ENCODE measurements around the gene MED27.
"Not testable (repeated sequence)": the region's sequence is repeated elsewhere in the genome, so short reads cannot be mapped to it uniquely, and the experiment has no call there.

Gene MED27

GRCh38 chr9:132066057-132066456, 13.6 kb downstream of the MED27 start:
- Mint-ChIP-seq H3K36me3 (ENCODE audit: low read depth) (peaks cover 8% of the 10 kb centered on the region), H3K9me3 (no peaks in the 10 kb centered on the region), H3K4me3 (no peak overlapping the region), H3K4me1 (ENCODE audit: low read depth) (peaks cover 2% of the 10 kb centered on the region), H3K27me3 (ENCODE audit: low read depth) (no peaks in the 10 kb centered on the region), H3K27ac (no peak overlapping the region)
- no peak for DNase-seq (ENCODE audit: low spot score)

GRCh38 chr9:132063281-132063680, 16.4 kb downstream of the MED27 start:
- H3K4me3 Mint-ChIP-seq = no peak overlapping the region
- H3K9me3 Mint-ChIP-seq = peaks cover 11% of the 10 kb centered on the region
- DNase-seq (ENCODE audit: low spot score) = no peak
- peaks cover 22% of the 10 kb centered on the region for H3K36me3 Mint-ChIP-seq (ENCODE audit: low read depth)
- H3K4me1 Mint-ChIP-seq (ENCODE audit: low read depth) = no peaks in the 10 kb centered on the region
- no peaks in the 10 kb centered on the region for H3K27me3 Mint-ChIP-seq (ENCODE audit: low read depth)
- no peak overlapping the region for H3K27ac Mint-ChIP-seq

GRCh38 chr9:132062806-132063205, 16.9 kb downstream of the MED27 start:
- Mint-ChIP-seq H3K9me3 (peaks cover 15% of the 10 kb centered on the region), H3K4me3 (no peak overlapping the region), H3K27ac (no peak overlapping the region), H3K27me3 (ENCODE audit: low read depth) (no peaks in the 10 kb centered on the region), H3K36me3 (ENCODE audit: low read depth) (peaks cover 26% of the 10 kb centered on the region), H3K4me1 (ENCODE audit: low read depth) (no peaks in the 10 kb centered on the region)
- no peak for DNase-seq (ENCODE audit: low spot score)

- Mint-ChIP-seq H3K4me3 (no peak overlapping the region), H3K4me1 (ENCODE audit: low read depth) (no peaks in the 10 kb centered on the region), H3K9me3 (peaks cover 15% of the 10 kb centered on the region), H3K27me3 (ENCODE audit: low read depth) (no peaks in the 10 kb centered on the region), H3K27ac (no peak overlapping the region), H3K36me3 (ENCODE audit: low read depth) (peaks cover 25% of the 10 kb centered on the region)
- DNase-seq (ENCODE audit: low spot score) = no peak
Observed at GRCh38 chr9:132061526-132061925, 18.1 kb downstream of the MED27 start.

- H3K27ac Mint-ChIP-seq = no peak overlapping the region
- H3K9me3 Mint-ChIP-seq = peaks cover 15% of the 10 kb centered on the region
- H3K36me3 Mint-ChIP-seq (ENCODE audit: low read depth) = peaks cover 25% of the 10 kb centered on the region
- H3K27me3 Mint-ChIP-seq (ENCODE audit: low read depth) = no peaks in the 10 kb centered on the region
- H3K4me3 Mint-ChIP-seq = no peak overlapping the region
- DNase-seq (ENCODE audit: low spot score) = no peak
- no peaks in the 10 kb centered on the region for H3K4me1 Mint-ChIP-seq (ENCODE audit: low read depth)
Observed at GRCh38 chr9:132059361-132059760, 20.3 kb downstream of the MED27 start.

- not testable (repeated sequence) for DNase-seq (ENCODE audit: low spot score); H3K4me1 Mint-ChIP-seq (ENCODE audit: low read depth); H3K27me3 Mint-ChIP-seq (ENCODE audit: low read depth); H3K27ac Mint-ChIP-seq; H3K4me3 Mint-ChIP-seq
- peaks cover 25% of the 10 kb centered on the region for H3K36me3 Mint-ChIP-seq (ENCODE audit: low read depth)
- peaks cover 15% of the 10 kb centered on the region for H3K9me3 Mint-ChIP-seq
Observed at GRCh38 chr9:132058226-132058625, 21.4 kb downstream of the MED27 start.

- Mint-ChIP-seq H3K27me3 (ENCODE audit: low read depth) (no peaks in the 10 kb centered on the region), H3K4me1 (ENCODE audit: low read depth) (no peaks in the 10 kb centered on the region), H3K9me3 (peaks cover 15% of the 10 kb centered on the region), H3K36me3 (ENCODE audit: low read depth) (peaks cover 25% of the 10 kb centered on the region), H3K27ac (no peak overlapping the region), H3K4me3 (no peak overlapping the region)
- DNase-seq (ENCODE audit: low spot score) = no peak
Observed at GRCh38 chr9:132056717-132057560, 22.7 kb downstream of the MED27 start.

GRCh38 chr9:132055756-132056155, 23.9 kb downstream of the MED27 start:
- peaks cover 15% of the 10 kb centered on the region for H3K9me3 Mint-ChIP-seq
- no peak overlapping the region for H3K27ac Mint-ChIP-seq
- no peaks in the 10 kb centered on the region for H3K27me3 Mint-ChIP-seq (ENCODE audit: low read depth)
- DNase-seq (ENCODE audit: low spot score) = no peak
- peaks cover 23% of the 10 kb centered on the region for H3K36me3 Mint-ChIP-seq (ENCODE audit: low read depth)
- no peaks in the 10 kb centered on the region for H3K4me1 Mint-ChIP-seq (ENCODE audit: low read depth)
- H3K4me3 Mint-ChIP-seq = no peak overlapping the region

GRCh38 chr9:132054024-132054423, 25.6 kb downstream of the MED27 start:
- no peaks in the 10 kb centered on the region for H3K4me1 Mint-ChIP-seq (ENCODE audit: low read depth)

GRCh38 chr9:132049900-132050299, 29.8 kb downstream of the MED27 start:
- Mint-ChIP-seq H3K4me3 (no peak overlapping the region), H3K9me3 (no peaks in the 10 kb centered on the region), H3K4me1 (ENCODE audit: low read depth) (no peaks in the 10 kb centered on the region), H3K27me3 (ENCODE audit: low read depth) (no peaks in the 10 kb centered on the region), H3K27ac (no peak overlapping the region), H3K36me3 (ENCODE audit: low read depth) (no peaks in the 10 kb centered on the region)
- DNase-seq (ENCODE audit: low spot score) = no peak

More at GRCh38 chr9:132054024-132054423, 25.6 kb downstream of the MED27 start:
- peaks cover 14% of the 10 kb centered on the region for H3K36me3 Mint-ChIP-seq (ENCODE audit: low read depth)
- H3K9me3 Mint-ChIP-seq = peaks cover 11% of the 10 kb centered on the region
- no peak for DNase-seq (ENCODE audit: low spot score)
- no peak overlapping the region for H3K4me3 Mint-ChIP-seq
- no peaks in the 10 kb centered on the region for H3K27me3 Mint-ChIP-seq (ENCODE audit: low read depth)
- no peak overlapping the region for H3K27ac Mint-ChIP-seq

GRCh38 chr9:132049323-132049882, 30.3 kb downstream of the MED27 start:
- DNase-seq (ENCODE audit: low spot score) = no peak
- no peaks in the 10 kb centered on the region for H3K9me3 Mint-ChIP-seq
- H3K4me1 Mint-ChIP-seq (ENCODE audit: low read depth) = no peaks in the 10 kb centered on the region
- H3K36me3 Mint-ChIP-seq (ENCODE audit: low read depth) = no peaks in the 10 kb centered on the region
- H3K4me3 Mint-ChIP-seq = no peak overlapping the region
- no peak overlapping the region for H3K27ac Mint-ChIP-seq
- no peaks in the 10 kb centered on the region for H3K27me3 Mint-ChIP-seq (ENCODE audit: low read depth)

GRCh38 chr9:132048201-132048600, 31.5 kb downstream of the MED27 start:
- no peak for DNase-seq (ENCODE audit: low spot score)
- no peak overlapping the region for H3K4me3 Mint-ChIP-seq
- H3K36me3 Mint-ChIP-seq (ENCODE audit: low read depth) = no peaks in the 10 kb centered on the region
- no peak overlapping the region for H3K27ac Mint-ChIP-seq
- H3K9me3 Mint-ChIP-seq = no peaks in the 10 kb centered on the region
- H3K27me3 Mint-ChIP-seq (ENCODE audit: low read depth) = no peaks in the 10 kb centered on the region
- H3K4me1 Mint-ChIP-seq (ENCODE audit: low read depth) = no peaks in the 10 kb centered on the region

GRCh38 chr9:132046456-132046855, 33.2 kb downstream of the MED27 start:
- Mint-ChIP-seq H3K9me3 (no peaks in the 10 kb centered on the region), H3K27me3 (ENCODE audit: low read depth) (no peaks in the 10 kb centered on the region), H3K36me3 (ENCODE audit: low read depth) (no peaks in the 10 kb centered on the region), H3K4me3 (no peak overlapping the region), H3K27ac (no peak overlapping the region), H3K4me1 (ENCODE audit: low read depth) (no peaks in the 10 kb centered on the region)
- no peak for DNase-seq (ENCODE audit: low spot score)

GRCh38 chr9:132044176-132044875, 35.3 kb downstream of the MED27 start:
- no peak overlapping the region for H3K4me3 Mint-ChIP-seq
- no peaks in the 10 kb centered on the region for H3K36me3 Mint-ChIP-seq (ENCODE audit: low read depth)
- no peak for DNase-seq (ENCODE audit: low spot score)
- no peaks in the 10 kb centered on the region for H3K27me3 Mint-ChIP-seq (ENCODE audit: low read depth)
- no peaks in the 10 kb centered on the region for H3K4me1 Mint-ChIP-seq (ENCODE audit: low read depth)
- H3K27ac Mint-ChIP-seq = no peak overlapping the region
- H3K9me3 Mint-ChIP-seq = no peaks in the 10 kb centered on the region
